ENCODE measurements around the gene PDSS1. TPM values are rescaled to one million over a fixed set of nuclear protein-coding genes. Genes with fewer than 3 reads are reported as not detected.

Gene PDSS1
- total and polyA plus RNA-seq, 9 of the 15 experiments (the other 6 are each of a cell fraction or from before 2014, with no cell fraction given) = 11.0 to 59.5 (median 45.3) TPM

DNA sequence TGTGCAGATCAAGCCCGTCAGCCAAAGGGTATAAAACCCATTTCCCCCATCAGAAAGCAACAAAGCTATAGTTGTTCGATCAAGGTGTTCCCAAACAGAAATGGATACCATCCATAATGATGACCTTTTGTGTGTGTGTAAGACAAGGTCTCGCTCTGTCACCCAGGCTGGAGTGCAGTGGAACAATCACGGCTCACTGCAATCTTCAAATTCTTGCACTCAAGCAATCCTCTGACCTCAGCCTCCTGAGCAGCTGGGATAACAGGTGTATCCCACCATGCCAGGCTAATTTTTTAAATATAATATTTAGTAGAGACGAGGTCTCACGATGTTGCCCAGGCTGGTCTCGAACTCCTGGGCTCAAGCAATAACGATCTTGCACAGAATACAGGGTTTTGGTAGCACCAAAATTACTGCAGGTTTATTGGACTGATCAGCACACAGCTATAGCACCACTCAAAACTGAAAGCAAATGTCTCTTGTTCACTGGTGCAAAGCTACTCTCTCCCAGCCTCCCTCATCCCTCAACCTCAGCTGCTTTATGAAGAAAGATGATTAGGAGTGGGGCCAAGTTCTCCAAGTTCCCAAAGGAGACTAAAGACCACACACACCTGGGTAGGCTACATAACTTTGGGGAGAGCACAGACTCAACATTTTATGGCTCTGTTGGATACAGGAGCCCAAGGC is 82.7 kb downstream of the PDSS1 start (continued):
- TF ChIP-seq, protein P1, sequence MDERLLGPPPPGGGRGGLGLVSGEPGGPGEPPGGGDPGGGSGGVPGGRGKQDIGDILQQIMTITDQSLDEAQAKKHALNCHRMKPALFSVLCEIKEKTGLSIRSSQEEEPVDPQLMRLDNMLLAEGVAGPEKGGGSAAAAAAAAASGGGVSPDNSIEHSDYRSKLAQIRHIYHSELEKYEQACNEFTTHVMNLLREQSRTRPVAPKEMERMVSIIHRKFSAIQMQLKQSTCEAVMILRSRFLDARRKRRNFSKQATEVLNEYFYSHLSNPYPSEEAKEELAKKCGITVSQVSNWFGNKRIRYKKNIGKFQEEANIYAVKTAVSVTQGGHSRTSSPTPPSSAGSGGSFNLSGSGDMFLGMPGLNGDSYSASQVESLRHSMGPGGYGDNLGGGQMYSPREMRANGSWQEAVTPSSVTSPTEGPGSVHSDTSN (CRISPR knock-in tag; IDR thresholded peaks at IDR 0.05; ENCODE audit: low read depth) = no peak
- TF ChIP-seq, protein P1 (tag; conservative IDR thresholded peaks at IDR 0.05; ENCODE audit: low read depth) = no peak
- TF ChIP-seq, protein P2, sequence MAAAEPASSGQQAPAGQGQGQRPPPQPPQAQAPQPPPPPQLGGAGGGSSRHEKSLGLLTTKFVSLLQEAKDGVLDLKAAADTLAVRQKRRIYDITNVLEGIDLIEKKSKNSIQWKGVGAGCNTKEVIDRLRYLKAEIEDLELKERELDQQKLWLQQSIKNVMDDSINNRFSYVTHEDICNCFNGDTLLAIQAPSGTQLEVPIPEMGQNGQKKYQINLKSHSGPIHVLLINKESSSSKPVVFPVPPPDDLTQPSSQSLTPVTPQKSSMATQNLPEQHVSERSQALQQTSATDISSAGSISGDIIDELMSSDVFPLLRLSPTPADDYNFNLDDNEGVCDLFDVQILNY (CRISPR knock-in tag; IDR thresholded peaks at IDR 0.05) = no peak
- TF ChIP-seq ZNF561 (CRISPR knock-in tag; conservative IDR thresholded peaks at IDR 0.05) = no peak

DNA sequence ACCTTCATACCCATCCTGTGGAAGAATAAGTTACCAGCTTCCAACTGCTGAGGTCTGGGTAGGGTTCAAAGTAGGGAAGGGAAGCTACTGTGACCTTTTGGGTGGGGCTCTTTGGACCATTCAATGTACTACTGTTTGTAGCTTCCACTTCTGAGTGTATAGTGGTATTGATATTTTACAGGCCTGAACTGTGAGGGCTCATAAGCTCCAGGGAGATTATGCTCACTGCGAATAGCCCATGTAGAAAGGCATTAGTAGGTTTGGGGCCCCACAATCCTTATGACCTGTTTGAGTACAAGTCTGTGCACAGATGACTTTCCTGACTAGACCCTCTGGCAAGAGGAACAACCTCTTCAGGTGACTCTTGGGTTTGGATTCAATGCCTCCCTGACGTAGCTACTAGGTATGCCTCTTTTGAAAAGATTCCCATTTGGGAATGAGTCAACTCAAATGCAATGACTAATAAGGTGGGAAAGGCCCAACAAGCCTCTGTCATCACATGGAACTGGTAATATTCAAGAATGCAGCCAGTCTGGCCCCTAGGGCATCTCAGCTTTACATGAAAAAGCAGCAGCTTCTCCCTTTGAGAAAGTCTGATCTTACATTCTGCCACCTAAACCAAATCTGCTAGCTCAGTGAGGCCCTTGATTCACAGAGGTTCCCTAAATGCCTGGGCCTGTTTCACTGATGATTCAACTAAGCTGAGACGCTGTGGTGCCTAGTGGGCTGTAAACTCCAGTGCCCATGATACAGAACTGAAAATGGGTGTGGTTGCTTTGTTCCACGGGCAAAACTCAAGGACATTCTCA is 83.5 kb downstream of the PDSS1 start:
- 73% methylated on average over 4 of the region's 4 CpGs for WGBS (ENCODE audit: insufficient coverage, low coverage, missing lambda C conversion rate)
- Histone ChIP-seq H3K79me2 (ENCODE audit: control insufficient read depth, insufficient read depth, low read length) (peaks cover 40% of the 10 kb centered on the region), H3K9me3 (replicated peaks; ENCODE audit: control insufficient read depth, insufficient read depth, low read depth, low read length) (no peaks in the 10 kb centered on the region), H4K20me1 (replicated peaks; ENCODE audit: control insufficient read depth, insufficient read depth, low read length) (peaks cover 24% of the 10 kb centered on the region), H3K4me2 (ENCODE audit: insufficient read depth, low read length) (no peak overlapping the region), H2AFZ (ENCODE audit: low read depth, low read length) (no peak overlapping the region), H3K9me1 (ENCODE audit: control insufficient read depth, insufficient read depth, low read length) (no peaks in the 10 kb centered on the region), H3K36me3 (ENCODE audit: control insufficient read depth, insufficient read depth, low read length) (no peaks in the 10 kb centered on the region), H3K27ac (ENCODE audit: extremely low read depth, low read depth, low read length) (no peak overlapping the region), H3K4me3 (no peak overlapping the region), H3K9ac (ENCODE audit: insufficient read depth in 1 of 2, low read depth in 2 of 2, low read length in 2 of 2) (no peak overlapping the region), H3K4me1 (replicated peaks in 1 of 2; ENCODE audit: control insufficient read depth in 2 of 2, insufficient read depth in 2 of 2, low read length in 2 of 2) (peaks cover 0 to 15% of the 10 kb centered on the region in 2 experiments; a peak in 3 of 5 replicates), H3K27me3 (ENCODE audit: control insufficient read depth in 2 of 2, insufficient read depth in 2 of 2, low read length in 2 of 2) (no peaks in the 10 kb centered on the region)
- no peak for FAIRE-seq
- ChIA-PET POLR2A (interaction anchor here (1.3 to 1.4 kb wide), 2 partner anchors 24 to 80 kb away, joined by 3 to 4 read pairs; partner anchors contain the start of gene ABI1), CTCF (ENCODE audit: low intra/inter-chr PET ratio) (no interaction called here)
- BruUV-seq (replicated peaks) = no TSS peak
- TF ChIP-seq GATAD2B (IDR thresholded peaks at IDR 0.05; ENCODE audit: borderline replicate concordance) (no peak), ZKSCAN8 (CRISPR knock-in tag; IDR thresholded peaks at IDR 0.05) (no peak)
- intact Hi-C loops (cut with micrococcal nuclease) = no loop called here
- no peak for DNase-seq (ENCODE audit: extremely low read depth in 1 of 4, low spot score in 3 of 4)
- ATAC-seq = no peak
- in situ Hi-C loops (cut with MboI) = no loop called here

Measured in K562 (cell line).